DND-41 (cell line): ENCODE results near the gene WFDC6.

ENCODE experiments used
- ATAC-seq: fragments of 200-7000 bp; cut with Tn5 transposase; 3 replicates; pipeline ENCODE4 v1.9.1; 2021; ENCODE audit warnings: low read depth; ENCODE audit not compliant: insufficient read depth
- DNase-seq: peaks from one replicate; pipeline ENCODE4 v3.0.0-alpha.2; 2020
- H2AFZ ChIP-seq: 2 replicates; pipeline ENCODE4 v1.6.0; 2012; ENCODE audit warnings: low read depth, low read length
- H3K27ac ChIP-seq: 2 replicates; pipeline ENCODE4 v1.5.1; 2012; ENCODE audit warnings: low read length, inconsistent platforms
- H3K27me3 ChIP-seq: fragments of 200-600 bp; sonication (generic); 2 replicates; pipeline ENCODE4 v1.6.0; 2012; ENCODE audit warnings: low read length, mild to moderate bottlenecking, inconsistent platforms; ENCODE audit not compliant: insufficient read depth, poor library complexity
- H3K36me3 ChIP-seq: 2 replicates; pipeline ENCODE4 v1.5.1; 2012; ENCODE audit warnings: low read length, inconsistent platforms; ENCODE audit not compliant: insufficient read depth
- H3K4me1 ChIP-seq: 2 replicates; pipeline ENCODE4 v1.5.1; 2012; ENCODE audit warnings: mild to moderate bottlenecking, low read length; ENCODE audit not compliant: insufficient read depth
- H3K4me2 ChIP-seq: 2 replicates; pipeline ENCODE4 v1.6.0; 2012; ENCODE audit warnings: mild to moderate bottlenecking, moderate library complexity, low read length, inconsistent platforms; ENCODE audit not compliant: insufficient read depth
- H3K4me3 ChIP-seq, 2 experiments: fragments of 200-600 bp in 1 of 2; shearing (Covaris generic) in 1 of 2; 2 replicates each; pipeline ENCODE4 v1.5.1; 2012 to 2016; ENCODE audit warnings: inconsistent platforms in 2 of 2, low read length in 2 of 2, mild to moderate bottlenecking in 2 of 2, low read depth in 1 of 2, moderate library complexity in 1 of 2
- H3K79me2 ChIP-seq: 2 replicates; pipeline ENCODE4 v1.6.0; 2012; ENCODE audit warnings: low read length, inconsistent platforms; ENCODE audit not compliant: insufficient read depth
- H3K9ac ChIP-seq: 2 replicates; pipeline ENCODE4 v1.6.0; 2012; ENCODE audit warnings: low read depth, mild to moderate bottlenecking, inconsistent platforms, low read length, moderate library complexity
- H3K9me3 ChIP-seq: 2 replicates; pipeline ENCODE4 v1.5.1; 2012; ENCODE audit warnings: low read length, moderate library complexity, mild to moderate bottlenecking, inconsistent platforms; ENCODE audit not compliant: insufficient read depth, severe bottlenecking
- H4K20me1 ChIP-seq: 2 replicates; pipeline ENCODE4 v1.6.0; 2012; ENCODE audit warnings: low read length; ENCODE audit not compliant: insufficient read depth
- CTCF ChIP-seq: IDR thresholded peaks from 2 replicates; pipeline ENCODE4 v1.5.1; 2012; ENCODE audit warnings: borderline replicate concordance, low read length, moderate library complexity, mild to moderate bottlenecking; ENCODE audit not compliant: poor library complexity, severe bottlenecking; ENCODE audit errors: extremely low read depth
- EZH2 ChIP-seq: IDR thresholded peaks from 3 replicates; pipeline ENCODE4 v1.6.1; 2012; ENCODE audit warnings: borderline replicate concordance, low read depth, mild to moderate bottlenecking, moderate library complexity, low read length, inconsistent platforms; ENCODE audit not compliant: severe bottlenecking

Gene WFDC6

GRCh38 chr20:45547206-45547770 lies 8.0 kb upstream of the WFDC6 start, which contains the start of gene EPPIN:
EPPIN (minus strand) TSS chr20:45547401; CDS start chr20:45547357, 44 bp downstream.
- H3K4me1 ChIP-seq, result no peaks in the 10 kb centered on the region
- no peaks in the 10 kb centered on the region for H4K20me1 ChIP-seq
- no peak within 1 kb of the TSS for H3K4me2 ChIP-seq
- no peak within 1 kb of the TSS for H3K27ac ChIP-seq
- H3K27me3 ChIP-seq, result peaks cover 25% of the 10 kb centered on the region
- H3K9me3 ChIP-seq, result no peaks in the 10 kb centered on the region
- no peak within 1 kb of the TSS for H3K4me3 ChIP-seq
- H2AFZ ChIP-seq, result no peak within 1 kb of the TSS
- TF ChIP-seq CTCF (no peak), EZH2 (no peak)
- no peaks in the 10 kb centered on the region for H3K36me3 ChIP-seq
- ATAC-seq, result no peak
- no peak within 1 kb of the TSS for H3K9ac ChIP-seq
- no peaks in the 10 kb centered on the region for H3K79me2 ChIP-seq
- no peak for DNase-seq

GRCh38 chr20:45545754-45546453 lies 6.6 kb upstream of the WFDC6 start:
- Histone ChIP-seq H3K79me2 (no peaks in the 10 kb centered on the region), H3K9me3 (no peaks in the 10 kb centered on the region), H3K9ac (no peak overlapping the region), H3K4me3 (no peak overlapping the region), H3K27me3 (peaks cover 25% of the 10 kb centered on the region), H3K36me3 (no peaks in the 10 kb centered on the region), H4K20me1 (no peaks in the 10 kb centered on the region), H3K4me1 (no peaks in the 10 kb centered on the region), H3K4me2 (no peak overlapping the region), H3K27ac (no peak overlapping the region), H2AFZ (no peak overlapping the region)
- DNase-seq (no peak), ATAC-seq (no peak)
- TF ChIP-seq EZH2, result no peak
- peak; percentile 60 for TF ChIP-seq CTCF

GRCh38 chr20:45545351-45545750 lies 6.1 kb upstream of the WFDC6 start:
- DNase-seq, result no peak
- TF ChIP-seq EZH2, result no peak
- no peak for TF ChIP-seq CTCF
- ATAC-seq, result no peak
- Histone ChIP-seq H3K9me3 (no peaks in the 10 kb centered on the region), H3K79me2 (no peaks in the 10 kb centered on the region), H4K20me1 (no peaks in the 10 kb centered on the region), H3K9ac (no peak overlapping the region), H2AFZ (no peak overlapping the region), H3K4me1 (no peaks in the 10 kb centered on the region), H3K36me3 (no peaks in the 10 kb centered on the region), H3K4me3 (no peak overlapping the region), H3K27ac (no peak overlapping the region), H3K27me3 (peaks cover 25% of the 10 kb centered on the region), H3K4me2 (no peak overlapping the region)
